ENCODE measurements around the gene COX5A. TPM values are rescaled to one million over a fixed set of nuclear protein-coding genes. Genes with fewer than 3 reads are reported as not detected.

Gene COX5A
- total and polyA plus RNA-seq, 2 of the 4 experiments (the other 2 are of a cell fraction) = 39.8 to 141 TPM

GRCh38 chr15:74904190-74904805, 33.6 kb downstream of the COX5A start:
- ATAC-seq (ENCODE audit: low read depth) (no peak), DNase-seq (no peak)
- no peak overlapping the region for H2BK20ac ChIP-seq (ENCODE audit: low read depth, low read length)
- ChIA-PET POLR2A (ENCODE audit: unreplicated experiment) (no interaction called here), CTCF (no interaction called here)
- in situ Hi-C loops (cut with MboI; ENCODE audit: low sequenced_read_pairs) (no loop called here), intact Hi-C loops (cut with micrococcal nuclease) (no loop called here), dilution Hi-C loops (cut with HindIII; ENCODE audit: low sequenced_read_pairs, unreplicated experiment) (no loop called here)
- no peak overlapping the region for H4K5ac ChIP-seq (ENCODE audit: low read depth, low read length)
- no peak overlapping the region for H3K56ac ChIP-seq (ENCODE audit: extremely low read depth, insufficient read depth, low read length)
- no peaks in the 10 kb centered on the region for H3K9me3 ChIP-seq (ENCODE audit: control insufficient read depth, insufficient read depth, low read length)
- peak overlapping the region; percentile 23 for H2AK9ac ChIP-seq (replicated peaks; ENCODE audit: low read depth, low read length, poor library complexity)
- H2BK5ac ChIP-seq (ENCODE audit: low read depth, low read length, poor library complexity, severe bottlenecking) = no peak overlapping the region
- no peak overlapping the region for H3K18ac ChIP-seq (ENCODE audit: low read depth, low read length)
- no peak overlapping the region for H3K9ac ChIP-seq (ENCODE audit: low read depth, low read length)
- WGBS, 2 experiments (ENCODE audit: extremely low coverage in 2 of 2, insufficient read length in 1 of 2) = 100% methylated on average over 3 of the region's 7 CpGs; no CpG with 5 or more reads in 1 of the 2 experiments
- 0 out of 2 replicates have a peak overlapping the region, but pooled peaks have one; percentile 98 for H3K23ac ChIP-seq (ENCODE audit: low read depth, low read length)
- no peak overlapping the region for H2BK15ac ChIP-seq (ENCODE audit: low read depth, low read length)
- BruUV-seq (replicated peaks) = no TSS peak
- no peak overlapping the region for H3K27ac ChIP-seq (ENCODE audit: insufficient read depth, low read length)
- H3K36me3 ChIP-seq (ENCODE audit: control insufficient read depth, insufficient read depth, low read length) = peaks cover 34% of the 10 kb centered on the region
- H2BK120ac ChIP-seq (ENCODE audit: low read depth, low read length) = no peak overlapping the region
- H4K91ac ChIP-seq (ENCODE audit: insufficient read depth, low read depth, low read length) = no peak overlapping the region
- no peak overlapping the region for H3K14ac ChIP-seq (replicated peaks; ENCODE audit: low read depth, low read length)
- no peak overlapping the region for H3K4me3 ChIP-seq (ENCODE audit: insufficient read depth, low read depth, low read length)
- no peak overlapping the region for H2AFZ ChIP-seq (replicated peaks; ENCODE audit: low read length, poor library complexity)
- no peak overlapping the region for H4K8ac ChIP-seq (ENCODE audit: low read depth in 2 of 2, low read length in 2 of 2)
- H4K20me1 ChIP-seq (ENCODE audit: insufficient read depth, low read length) = peaks cover 13% of the 10 kb centered on the region
- TF ChIP-seq MXI1 (IDR thresholded peaks at IDR 0.05; ENCODE audit: borderline replicate concordance, low read depth, low read length) (no peak), RCOR1 (IDR thresholded peaks at IDR 0.05; ENCODE audit: insufficient replicate concordance, low read length) (no peak), CHD1 (IDR thresholded peaks at IDR 0.05; ENCODE audit: low read depth, low read length) (no peak), ELK1 (IDR thresholded peaks at IDR 0.05; ENCODE audit: borderline replicate concordance, low read depth, low read length) (no peak), MAZ (IDR thresholded peaks at IDR 0.05; ENCODE audit: borderline replicate concordance, low read depth, low read length) (no peak), RFX5 (IDR thresholded peaks at IDR 0.05; ENCODE audit: low read depth, low read length) (no peak), FOS (IDR thresholded peaks at IDR 0.05; ENCODE audit: low read depth, low read length) (no peak), NFE2L2 (IDR thresholded peaks at IDR 0.05; ENCODE audit: low read depth, low read length) (no peak), MAFK (IDR thresholded peaks at IDR 0.05; ENCODE audit: low read depth, low read length) (no peak), BHLHE40 (IDR thresholded peaks at IDR 0.05; ENCODE audit: low read depth, low read length) (no peak), CEBPB (IDR thresholded peaks at IDR 0.05; ENCODE audit: low read depth, low read length) (no peak), RAD21 (IDR thresholded peaks at IDR 0.05; ENCODE audit: low read length) (no peak), POLR2A (IDR thresholded peaks at IDR 0.05; ENCODE audit: low read depth, low read length) (no peak), CTCF (conservative IDR thresholded peaks at IDR 0.05; ENCODE audit: low read depth, low read length) (no peak), SMC3 (IDR thresholded peaks at IDR 0.05; ENCODE audit: low read depth, low read length) (no peak)
- TF ChIP-seq, protein P1, sequence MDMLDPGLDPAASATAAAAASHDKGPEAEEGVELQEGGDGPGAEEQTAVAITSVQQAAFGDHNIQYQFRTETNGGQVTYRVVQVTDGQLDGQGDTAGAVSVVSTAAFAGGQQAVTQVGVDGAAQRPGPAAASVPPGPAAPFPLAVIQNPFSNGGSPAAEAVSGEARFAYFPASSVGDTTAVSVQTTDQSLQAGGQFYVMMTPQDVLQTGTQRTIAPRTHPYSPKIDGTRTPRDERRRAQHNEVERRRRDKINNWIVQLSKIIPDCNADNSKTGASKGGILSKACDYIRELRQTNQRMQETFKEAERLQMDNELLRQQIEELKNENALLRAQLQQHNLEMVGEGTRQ (IDR thresholded peaks at IDR 0.05; ENCODE audit: low read depth, low read length) = no peak
- H3K4ac ChIP-seq (ENCODE audit: low read depth, low read length) = no peak overlapping the region
- no peaks in the 10 kb centered on the region for H3K27me3 ChIP-seq (ENCODE audit: control insufficient read depth, insufficient read depth, low read length)
- no peak overlapping the region for H2AK5ac ChIP-seq (ENCODE audit: low read depth, low read length)
- peaks cover 4% of the 10 kb centered on the region for H3K9me1 ChIP-seq (ENCODE audit: insufficient read depth, low read length)
- H3K79me1 ChIP-seq (ENCODE audit: low read depth in 1 of 2, low read length in 2 of 2) = peaks cover 34 to 71% of the 10 kb centered on the region in 2 experiments
- no peak overlapping the region for H3K4me2 ChIP-seq (ENCODE audit: low read depth, low read length)
- peaks cover 13% of the 10 kb centered on the region for H3K4me1 ChIP-seq (ENCODE audit: control insufficient read depth, insufficient read depth, low read length)
